HFFc6 (cell line): ENCODE measurements around the gene SNX4. TPM values are rescaled to one million over a fixed set of nuclear protein-coding genes. Genes with fewer than 3 reads are reported as not detected.

Experiments
- DNase-seq: peaks from one replicate; pipeline ENCODE4 v3.0.0-alpha.2; 2018
- H3K27ac Mint-ChIP-seq: 2 replicates; pipeline ENCODE4 v1.8.0; 2020; ENCODE audit warnings: mild to moderate bottlenecking, mixed read lengths
- H3K27me3 Mint-ChIP-seq: 2 replicates; pipeline ENCODE4 v1.8.0; 2021; ENCODE audit warnings: mild to moderate bottlenecking, moderate library complexity, mixed read lengths; ENCODE audit not compliant: insufficient read depth
- H3K36me3 Mint-ChIP-seq: 2 replicates; pipeline ENCODE4 v1.8.0; 2021; ENCODE audit warnings: low read depth, mixed read lengths
- H3K4me1 Mint-ChIP-seq: 2 replicates; pipeline ENCODE4 v1.8.0; 2020; ENCODE audit warnings: low read depth, mixed read lengths
- H3K4me3 Mint-ChIP-seq: 2 replicates; pipeline ENCODE4 v1.8.0; 2020; ENCODE audit warnings: mild to moderate bottlenecking, moderate library complexity, mixed read lengths
- H3K9me3 Mint-ChIP-seq: 2 replicates; pipeline ENCODE4 v1.8.0; 2020; ENCODE audit warnings: mild to moderate bottlenecking, mixed read lengths
- CTCF ChIP-seq: fragments of 200-600 bp; sonication (generic); IDR thresholded peaks from 2 replicates; pipeline ENCODE4 v1.5.0; 2021; ENCODE audit warnings: antibody characterized with exemption, mild to moderate bottlenecking
- total RNA-seq, 6 experiments: library from RNA; stranded (reverse); fragmentation: NEBNext Ultra II Directional; extraction: Animal tissue kit (Norgen Biotek cat#: 25700); gene quantifications; 2 replicates in 1 of 6; 3 replicates in 5 of 6; pipeline ENCODE4 v1.2.3, GENCODE V29; 2021

SNX4 gene
- total RNA-seq, 6 experiments from 2014 or later = 19.6 to 23.2 (median 21.3) TPM

GRCh38 chr3:125461896-125462295, 58.1 kb downstream of the SNX4 start:
- no peaks in the 10 kb centered on the region for H3K4me1 Mint-ChIP-seq
- no peak overlapping the region for H3K27ac Mint-ChIP-seq
- no peak for DNase-seq
- peaks cover 9% of the 10 kb centered on the region; the same call in 1 of the 2 replicates for H3K36me3 Mint-ChIP-seq
- no peak overlapping the region for H3K4me3 Mint-ChIP-seq
- no peaks in the 10 kb centered on the region for H3K9me3 Mint-ChIP-seq
- no peaks in the 10 kb centered on the region for H3K27me3 Mint-ChIP-seq
- TF ChIP-seq CTCF = no peak

DNA sequence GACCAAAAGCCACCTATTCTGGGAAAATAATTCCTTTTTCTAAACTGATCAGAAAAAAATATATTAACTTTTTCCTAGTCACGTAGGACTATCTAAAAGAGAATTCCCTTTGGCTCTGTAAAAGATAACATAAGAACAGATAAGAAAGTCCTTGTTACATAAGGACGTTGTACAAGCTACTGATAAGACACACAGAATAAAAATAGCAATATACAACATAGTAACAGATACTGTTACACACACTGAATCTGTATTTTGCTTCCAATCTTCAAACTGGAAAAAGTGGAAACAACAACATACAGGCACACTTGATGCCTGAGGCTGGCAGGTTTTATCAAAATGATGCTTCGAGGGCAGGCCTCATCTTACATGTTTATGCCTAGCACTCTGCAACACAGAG, 59.8 kb downstream of the SNX4 start:
- Mint-ChIP-seq H3K27me3 (no peaks in the 10 kb centered on the region), H3K9me3 (no peaks in the 10 kb centered on the region), H3K4me3 (no peak overlapping the region), H3K27ac (no peak overlapping the region), H3K4me1 (no peaks in the 10 kb centered on the region), H3K36me3 (peaks cover 5% of the 10 kb centered on the region; the same call in 1 of the 2 replicates)
- no peak for DNase-seq
- no peak for TF ChIP-seq CTCF

DNA sequence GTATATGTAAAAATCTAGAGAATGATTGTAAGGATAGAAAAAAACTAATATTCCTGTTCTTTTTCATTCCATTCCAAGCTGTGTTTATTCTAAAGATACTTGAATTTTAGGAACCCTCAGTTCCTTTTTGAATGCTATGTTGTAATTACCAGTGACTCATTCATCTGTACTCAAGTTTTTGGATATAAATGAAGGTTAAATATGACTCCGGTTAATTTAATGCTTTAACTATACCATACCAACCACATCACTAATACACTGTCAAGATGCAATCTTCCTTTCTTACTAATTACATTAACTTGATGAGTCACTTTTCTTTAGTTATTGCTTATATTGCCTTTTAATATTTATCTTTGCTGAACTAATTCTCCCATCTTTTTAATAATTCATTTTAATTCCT, 76.1 kb downstream of the SNX4 start:
- Mint-ChIP-seq H3K4me1 (peaks cover 31% of the 10 kb centered on the region), H3K27me3 (no peaks in the 10 kb centered on the region; the same call in 1 of the 2 replicates), H3K4me3 (no peak overlapping the region), H3K9me3 (peaks cover 18% of the 10 kb centered on the region), H3K36me3 (peaks cover 24% of the 10 kb centered on the region), H3K27ac (peak overlapping the region; percentile 74)
- peak; percentile 84 for DNase-seq
- TF ChIP-seq CTCF = no peak

DNA sequence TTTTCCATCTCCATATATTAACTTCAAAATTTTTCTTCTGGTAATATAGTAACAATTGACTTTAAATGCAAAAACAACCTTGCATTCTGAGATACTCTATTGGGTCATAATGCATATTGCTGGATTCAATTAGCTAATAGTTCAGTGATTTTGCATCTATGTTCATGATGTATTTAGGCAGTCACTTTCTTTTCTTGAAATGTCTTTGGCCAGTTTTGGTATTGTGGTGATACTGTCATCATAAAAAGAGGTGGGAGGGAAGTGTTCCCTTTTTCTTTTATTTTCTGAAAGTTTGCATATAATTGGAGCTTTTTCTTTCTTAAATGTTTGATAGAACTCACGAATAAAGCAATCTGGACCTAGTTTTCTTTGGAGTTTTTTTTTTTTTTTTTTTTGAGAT, 77.5 kb downstream of the SNX4 start:
- H3K27ac Mint-ChIP-seq = no peak overlapping the region
- peaks cover 24% of the 10 kb centered on the region for H3K36me3 Mint-ChIP-seq
- no peak for TF ChIP-seq CTCF
- H3K4me1 Mint-ChIP-seq = peaks cover 44% of the 10 kb centered on the region
- H3K27me3 Mint-ChIP-seq = no peaks in the 10 kb centered on the region
- DNase-seq = no peak
- no peak overlapping the region for H3K4me3 Mint-ChIP-seq
- H3K9me3 Mint-ChIP-seq = peaks cover 18% of the 10 kb centered on the region

- no peak overlapping the region for H3K4me3 Mint-ChIP-seq
- no peak for DNase-seq
- no peaks in the 10 kb centered on the region for H3K27me3 Mint-ChIP-seq
- peaks cover 14% of the 10 kb centered on the region for H3K36me3 Mint-ChIP-seq
- no peak overlapping the region for H3K27ac Mint-ChIP-seq
- peaks cover 44% of the 10 kb centered on the region for H3K4me1 Mint-ChIP-seq
- no peak for TF ChIP-seq CTCF
- H3K9me3 Mint-ChIP-seq = peaks cover 13% of the 10 kb centered on the region
Observed at GRCh38 chr3:125440970-125441369, 79.0 kb downstream of the SNX4 start.

DNA sequence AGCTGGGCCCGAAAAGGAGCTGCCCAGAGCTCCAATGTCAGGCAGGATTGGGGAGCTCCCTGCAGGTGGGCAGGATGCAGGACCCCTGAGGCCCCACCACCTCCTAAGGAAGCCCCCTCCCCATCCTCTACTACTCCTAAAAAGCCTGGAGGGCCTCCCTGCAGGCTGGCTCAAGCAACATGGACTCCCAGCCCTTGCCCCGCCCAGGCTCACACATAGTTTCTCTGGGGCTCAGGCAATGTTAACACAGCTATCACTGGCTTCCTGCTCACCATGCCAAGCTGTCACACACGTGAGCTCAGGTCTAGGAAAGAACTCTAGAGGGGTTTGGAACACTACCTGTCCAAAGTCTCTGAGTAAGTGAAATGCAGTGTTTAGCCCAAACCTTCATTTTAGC, 79.4 kb downstream of the SNX4 start:
- DNase-seq = no peak
- Mint-ChIP-seq H3K4me3 (no peak overlapping the region), H3K4me1 (peaks cover 44% of the 10 kb centered on the region), H3K27me3 (no peaks in the 10 kb centered on the region), H3K36me3 (peaks cover 14% of the 10 kb centered on the region), H3K27ac (no peak overlapping the region), H3K9me3 (peaks cover 13% of the 10 kb centered on the region)
- TF ChIP-seq CTCF = no peak
